Activated CD4-positive, alpha-beta T cell treated with anti-CD3 and anti-CD28 coated beads, Interleukin-2, amount 10 ng/mL, durations not matched to agents 7 days and 5 days (primary cell): Measurements from ENCODE around the gene SYT1. TPM values are rescaled to one million over a fixed set of nuclear protein-coding genes. Genes with fewer than 3 reads are reported as not detected.

Experiments used
- CTCF ChIA-PET: fragments of 350-600 bp; sonication (Branson Sonifier 250); formaldehyde crosslinking; loops from one replicate; lab custom pipeline; 2021; ENCODE audit warnings: antibody characterized with exemption; lab: Charles Lee
- POLR2A ChIA-PET: fragments of 350-600 bp; sonication (Branson Sonifier 250); formaldehyde crosslinking; loops from one replicate; lab custom pipeline; 2021; ENCODE audit warnings: antibody characterized with exemption; lab: Charles Lee
- DNase-seq: peaks from one replicate; pipeline ENCODE4 v3.0.0-alpha.2; 2020
- H3K27ac Mint-ChIP-seq: one replicate; pipeline ENCODE4 v1.8.0; 2021; ENCODE audit warnings: mild to moderate bottlenecking, moderate library complexity, mixed read lengths
- H3K27me3 Mint-ChIP-seq: one replicate; pipeline ENCODE4 v1.8.0; 2021; ENCODE audit warnings: mixed read lengths
- H3K36me3 Mint-ChIP-seq: one replicate; pipeline ENCODE4 v1.8.0; 2021; ENCODE audit warnings: low read depth, mixed read lengths
- H3K4me1 Mint-ChIP-seq: one replicate; pipeline ENCODE4 v1.8.0; 2021; ENCODE audit warnings: mixed read lengths
- H3K4me3 Mint-ChIP-seq: one replicate; pipeline ENCODE4 v1.8.0; 2021; ENCODE audit warnings: mild to moderate bottlenecking, moderate library complexity, mixed read lengths
- H3K9me3 Mint-ChIP-seq: one replicate; pipeline ENCODE4 v1.8.0; 2021; ENCODE audit warnings: mixed read lengths
- total RNA-seq, 2 experiments: library from RNA; stranded (reverse); gene quantifications; one replicate each; pipeline ENCODE4 v1.2.3, GENCODE V29; 2021

Gene SYT1
- total RNA-seq, 2 experiments from 2014 or later = not detected

- H3K4me1 Mint-ChIP-seq = no peaks in the 10 kb centered on the region
- H3K27me3 Mint-ChIP-seq = no peaks in the 10 kb centered on the region
- CTCF ChIA-PET = no interaction called here
Observed at GRCh38 chr12:79114896-79115295, 250.3 kb downstream of the SYT1 start.

DNA sequence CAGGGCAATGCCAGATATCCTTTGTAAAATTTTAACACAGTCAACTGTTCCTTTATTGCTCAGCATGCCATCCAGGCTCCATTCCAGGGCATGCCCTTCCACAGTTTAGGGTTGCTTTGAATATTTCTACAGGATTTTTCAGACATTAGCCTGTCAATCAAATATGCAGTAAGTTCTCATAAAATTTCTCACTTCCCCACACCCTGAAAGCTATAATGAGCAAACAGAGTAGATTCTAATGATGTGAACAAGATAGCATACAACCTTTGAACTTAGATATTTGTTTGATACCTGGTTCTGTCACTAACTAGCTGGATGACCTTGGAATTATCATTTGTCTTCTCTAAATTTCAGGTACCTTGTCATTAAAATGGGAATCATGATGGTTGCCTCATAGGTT, 251.2 kb downstream of the SYT1 start:
- H3K4me3 Mint-ChIP-seq = no peak overlapping the region
- no peaks in the 10 kb centered on the region for H3K9me3 Mint-ChIP-seq
- H3K27ac Mint-ChIP-seq = no peak overlapping the region
- ChIA-PET CTCF (no interaction called here), POLR2A (interaction anchor here (0.6 kb wide), 1 partner anchor 198 kb away, joined by 8 read pairs; no protein-coding TSS in a partner anchor)
- no peak for DNase-seq
- no peaks in the 10 kb centered on the region for H3K27me3 Mint-ChIP-seq
- no peaks in the 10 kb centered on the region for H3K36me3 Mint-ChIP-seq
- no peaks in the 10 kb centered on the region for H3K4me1 Mint-ChIP-seq

More at GRCh38 chr12:79114896-79115295, 250.3 kb downstream of the SYT1 start:
- no peaks in the 10 kb centered on the region for H3K9me3 Mint-ChIP-seq
- no peak overlapping the region for H3K4me3 Mint-ChIP-seq
- DNase-seq = no peak
- H3K36me3 Mint-ChIP-seq = no peaks in the 10 kb centered on the region
- POLR2A ChIA-PET = interaction anchor here (0.6 kb wide), 1 partner anchor 199 kb away, joined by 8 read pairs; no protein-coding TSS in a partner anchor
- H3K27ac Mint-ChIP-seq = no peak overlapping the region

- Mint-ChIP-seq H3K4me1 (no peaks in the 10 kb centered on the region), H3K4me3 (no peak overlapping the region), H3K27me3 (no peaks in the 10 kb centered on the region), H3K36me3 (no peaks in the 10 kb centered on the region), H3K9me3 (peaks cover 2% of the 10 kb centered on the region), H3K27ac (no peak overlapping the region)
- POLR2A ChIA-PET = no interaction called here
- CTCF ChIA-PET = no interaction called here
- DNase-seq = no peak
Observed at GRCh38 chr12:79119796-79120195, 255.2 kb downstream of the SYT1 start.

DNA sequence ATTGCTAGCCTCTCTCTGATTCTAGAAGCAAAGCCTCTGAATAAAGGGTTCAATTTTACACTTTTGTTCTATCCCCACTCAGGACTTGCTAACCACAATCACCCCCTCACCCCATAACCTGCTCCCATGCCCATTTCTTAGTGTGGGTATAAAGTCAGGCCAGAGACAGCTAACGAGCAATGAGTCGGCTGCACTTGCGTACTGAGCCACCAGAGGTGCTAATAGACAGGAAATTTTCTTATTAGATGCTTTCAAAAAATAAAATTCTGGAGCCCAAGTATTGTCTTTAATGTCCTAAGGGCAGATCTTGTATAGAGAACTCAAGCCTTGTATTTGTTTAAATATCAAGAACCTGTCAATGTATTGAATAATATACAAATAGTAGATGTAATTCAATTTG, 256.9 kb downstream of the SYT1 start:
- CTCF ChIA-PET = no interaction called here
- Mint-ChIP-seq H3K27ac (no peak overlapping the region), H3K9me3 (peaks cover 2% of the 10 kb centered on the region), H3K4me3 (no peak overlapping the region), H3K4me1 (no peaks in the 10 kb centered on the region), H3K36me3 (no peaks in the 10 kb centered on the region), H3K27me3 (no peaks in the 10 kb centered on the region)
- POLR2A ChIA-PET = no interaction called here
- DNase-seq = no peak

- no peak overlapping the region for H3K4me3 Mint-ChIP-seq
Observed at GRCh38 chr12:79124385-79124784, 259.8 kb downstream of the SYT1 start.

GRCh38 chr12:79125358-79125757, 260.8 kb downstream of the SYT1 start:
- peaks cover 2% of the 10 kb centered on the region for H3K9me3 Mint-ChIP-seq
- no peaks in the 10 kb centered on the region for H3K4me1 Mint-ChIP-seq
- POLR2A ChIA-PET = no interaction called here
- no peak overlapping the region for H3K4me3 Mint-ChIP-seq
- CTCF ChIA-PET = no interaction called here
- no peak overlapping the region for H3K27ac Mint-ChIP-seq
- no peaks in the 10 kb centered on the region for H3K36me3 Mint-ChIP-seq
- H3K27me3 Mint-ChIP-seq = no peaks in the 10 kb centered on the region
- DNase-seq = no peak

More at GRCh38 chr12:79124385-79124784, 259.8 kb downstream of the SYT1 start:
- CTCF ChIA-PET = no interaction called here
- POLR2A ChIA-PET = no interaction called here
- peaks cover 2% of the 10 kb centered on the region for H3K9me3 Mint-ChIP-seq
- no peaks in the 10 kb centered on the region for H3K4me1 Mint-ChIP-seq
- H3K27ac Mint-ChIP-seq = no peak overlapping the region
- DNase-seq = no peak
- H3K27me3 Mint-ChIP-seq = no peaks in the 10 kb centered on the region
- no peaks in the 10 kb centered on the region for H3K36me3 Mint-ChIP-seq

DNA sequence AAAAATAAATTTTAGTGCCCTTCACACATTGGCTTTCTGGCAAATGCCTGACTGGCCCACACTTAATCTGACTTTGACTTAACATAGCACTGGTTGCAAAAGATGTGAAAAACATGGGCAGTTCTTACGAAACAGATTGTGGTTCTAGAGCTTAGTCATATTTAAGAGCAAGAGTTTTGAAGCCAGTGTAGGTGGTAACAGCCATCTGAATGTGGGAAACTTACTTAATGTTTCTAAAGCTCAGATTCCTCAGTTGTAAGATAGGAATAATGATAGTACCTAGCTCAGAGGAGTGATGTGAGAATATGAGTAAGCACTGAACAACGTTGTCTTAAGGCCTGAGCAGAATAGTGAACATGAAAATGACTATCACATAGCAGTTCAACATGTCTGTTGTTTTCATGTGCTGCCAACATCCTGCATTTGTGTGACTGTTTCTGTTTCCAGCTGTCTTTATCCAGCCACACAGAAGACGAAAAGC, 262.7 kb downstream of the SYT1 start:
- no peaks in the 10 kb centered on the region for H3K4me1 Mint-ChIP-seq
- no peak for DNase-seq
- H3K27me3 Mint-ChIP-seq = no peaks in the 10 kb centered on the region
- CTCF ChIA-PET = no interaction called here
- no peak overlapping the region for H3K4me3 Mint-ChIP-seq
- POLR2A ChIA-PET = no interaction called here
- peaks cover 2% of the 10 kb centered on the region for H3K9me3 Mint-ChIP-seq
- no peaks in the 10 kb centered on the region for H3K36me3 Mint-ChIP-seq
- no peak overlapping the region for H3K27ac Mint-ChIP-seq

DNA sequence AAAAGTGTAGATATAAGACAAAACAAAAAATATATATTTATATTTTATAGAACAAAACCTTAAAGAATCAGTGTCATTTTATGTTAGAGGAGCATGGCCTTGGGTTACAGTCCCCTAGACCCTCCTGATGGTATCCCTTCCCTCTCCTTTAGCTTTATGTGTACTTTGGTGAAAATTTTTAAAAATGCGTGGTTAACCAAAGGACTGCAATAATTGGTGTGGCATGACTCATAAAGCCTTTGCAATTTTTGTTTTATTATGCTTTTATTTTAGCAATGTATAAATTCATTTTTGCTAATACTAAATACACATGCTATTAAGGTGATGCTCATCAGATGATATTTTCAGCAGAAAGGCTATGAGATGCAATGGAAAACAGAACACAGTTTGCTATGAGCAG, 264.4 kb downstream of the SYT1 start:
- Mint-ChIP-seq H3K4me1 (no peaks in the 10 kb centered on the region), H3K9me3 (peaks cover 4% of the 10 kb centered on the region), H3K4me3 (no peak overlapping the region), H3K36me3 (no peaks in the 10 kb centered on the region), H3K27me3 (no peaks in the 10 kb centered on the region), H3K27ac (no peak overlapping the region)
- ChIA-PET POLR2A (no interaction called here), CTCF (no interaction called here)
- no peak for DNase-seq

- CTCF ChIA-PET = no interaction called here
- no peaks in the 10 kb centered on the region for H3K36me3 Mint-ChIP-seq
Observed at GRCh38 chr12:79138872-79139271, 274.3 kb downstream of the SYT1 start.

DNA sequence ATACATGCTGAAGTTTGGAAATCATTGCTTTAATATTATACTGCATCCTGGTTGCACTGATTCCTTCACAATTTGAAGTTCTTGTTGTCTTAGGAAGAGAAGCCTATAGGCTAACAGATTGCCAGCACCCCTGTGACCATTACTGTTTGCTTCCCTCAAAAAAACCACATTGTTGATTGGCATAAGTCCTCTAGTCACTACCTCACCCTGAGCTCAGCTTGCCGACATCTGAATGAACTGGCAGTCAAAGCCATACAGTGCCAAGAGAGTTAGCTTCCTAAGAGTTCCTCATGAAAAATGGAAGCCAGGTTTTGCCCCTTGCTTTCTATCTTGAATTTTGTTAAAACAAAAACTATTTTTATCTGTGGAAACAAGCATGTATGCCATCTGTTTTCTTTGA, 276.1 kb downstream of the SYT1 start:
- DNase-seq = no peak
- POLR2A ChIA-PET = no interaction called here
- H3K27ac Mint-ChIP-seq = no peak overlapping the region
- no peaks in the 10 kb centered on the region for H3K9me3 Mint-ChIP-seq
- no peak overlapping the region for H3K4me3 Mint-ChIP-seq
- H3K27me3 Mint-ChIP-seq = no peaks in the 10 kb centered on the region
- CTCF ChIA-PET = no interaction called here
- no peaks in the 10 kb centered on the region for H3K36me3 Mint-ChIP-seq
- H3K4me1 Mint-ChIP-seq = no peaks in the 10 kb centered on the region

More at GRCh38 chr12:79138872-79139271, 274.3 kb downstream of the SYT1 start:
- H3K27me3 Mint-ChIP-seq = no peaks in the 10 kb centered on the region
- no peak for DNase-seq
- H3K4me1 Mint-ChIP-seq = no peaks in the 10 kb centered on the region
- H3K27ac Mint-ChIP-seq = no peak overlapping the region
- POLR2A ChIA-PET = no interaction called here
- no peak overlapping the region for H3K4me3 Mint-ChIP-seq
- H3K9me3 Mint-ChIP-seq = no peaks in the 10 kb centered on the region

DNA sequence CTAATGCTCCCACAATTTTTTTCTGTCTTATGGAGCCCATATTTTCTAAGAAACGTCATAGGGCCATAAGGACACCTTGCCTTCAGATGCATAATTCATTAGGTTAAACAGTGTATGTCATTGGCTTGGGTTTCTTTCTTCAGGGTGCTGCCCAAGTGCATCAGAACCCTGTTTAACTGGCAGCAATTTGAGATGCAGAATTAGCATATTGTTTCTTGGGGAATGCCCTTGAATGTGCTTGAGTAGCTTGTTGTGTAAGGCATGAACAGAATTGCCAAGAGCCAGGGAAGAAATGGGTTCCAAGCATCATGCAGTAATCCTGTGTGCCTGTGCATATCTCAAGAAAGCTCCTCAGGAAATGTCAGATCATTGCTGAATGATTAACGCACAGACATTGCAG, 277.2 kb downstream of the SYT1 start:
- Mint-ChIP-seq H3K9me3 (peaks cover 4% of the 10 kb centered on the region), H3K4me1 (no peaks in the 10 kb centered on the region), H3K36me3 (no peaks in the 10 kb centered on the region), H3K27ac (no peak overlapping the region), H3K4me3 (no peak overlapping the region), H3K27me3 (no peaks in the 10 kb centered on the region)
- DNase-seq = no peak
- CTCF ChIA-PET = no interaction called here
- POLR2A ChIA-PET = no interaction called here

DNA sequence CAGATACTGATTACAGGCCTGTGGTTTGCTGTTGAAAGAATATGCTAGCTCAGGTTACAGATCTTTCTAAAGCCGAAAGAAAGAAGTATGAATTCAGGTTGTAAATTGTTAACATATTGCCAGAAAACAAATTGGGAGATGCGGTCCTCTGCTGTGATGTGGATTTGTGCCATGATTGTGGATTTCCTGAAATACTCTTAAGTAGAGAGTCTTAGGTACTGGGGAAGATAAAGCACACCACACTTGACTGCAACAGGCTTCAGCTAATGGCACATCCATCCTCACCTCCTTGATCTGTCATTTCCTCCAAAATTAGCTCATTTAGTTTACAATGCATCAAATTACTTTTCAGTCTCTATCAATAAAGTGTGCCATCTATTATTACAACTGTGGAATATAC, 279.2 kb downstream of the SYT1 start:
- H3K27ac Mint-ChIP-seq = no peak overlapping the region
- ChIA-PET CTCF (no interaction called here), POLR2A (no interaction called here)
- DNase-seq = no peak
- peaks cover 4% of the 10 kb centered on the region for H3K9me3 Mint-ChIP-seq
- H3K27me3 Mint-ChIP-seq = no peaks in the 10 kb centered on the region
- H3K4me1 Mint-ChIP-seq = no peaks in the 10 kb centered on the region
- H3K4me3 Mint-ChIP-seq = no peak overlapping the region
- no peaks in the 10 kb centered on the region for H3K36me3 Mint-ChIP-seq

GRCh38 chr12:79151956-79152355, 287.4 kb downstream of the SYT1 start:
- no peaks in the 10 kb centered on the region for H3K27me3 Mint-ChIP-seq
- POLR2A ChIA-PET = no interaction called here

DNA sequence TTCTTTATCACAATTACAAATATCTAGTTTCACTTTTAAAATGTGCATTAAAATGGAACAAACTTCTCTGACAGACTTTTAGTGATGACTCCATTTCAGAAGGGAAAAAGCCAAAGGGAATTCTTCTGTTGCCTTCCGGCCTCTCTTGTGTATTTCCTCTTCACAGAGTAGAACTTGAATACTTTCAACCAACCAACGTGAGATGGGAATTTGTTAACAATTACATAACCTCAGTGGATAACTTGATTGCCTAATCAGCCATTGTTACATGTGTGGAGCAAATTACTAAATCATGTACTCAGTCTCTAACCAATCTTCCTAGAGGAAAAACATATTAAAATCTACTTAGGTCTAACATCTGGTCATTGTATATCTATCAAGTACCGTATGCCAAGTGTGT, 291.1 kb downstream of the SYT1 start:
- H3K27ac Mint-ChIP-seq = no peak overlapping the region
- no peaks in the 10 kb centered on the region for H3K27me3 Mint-ChIP-seq
- DNase-seq = no peak
- H3K36me3 Mint-ChIP-seq = no peaks in the 10 kb centered on the region
- ChIA-PET CTCF (no interaction called here), POLR2A (no interaction called here)
- H3K4me3 Mint-ChIP-seq = no peak overlapping the region
- H3K9me3 Mint-ChIP-seq = no peaks in the 10 kb centered on the region
- H3K4me1 Mint-ChIP-seq = no peaks in the 10 kb centered on the region

More at GRCh38 chr12:79151956-79152355, 287.4 kb downstream of the SYT1 start:
- CTCF ChIA-PET = no interaction called here
- Mint-ChIP-seq H3K27ac (no peak overlapping the region), H3K4me1 (no peaks in the 10 kb centered on the region), H3K36me3 (no peaks in the 10 kb centered on the region), H3K9me3 (no peaks in the 10 kb centered on the region), H3K4me3 (no peak overlapping the region)
- DNase-seq = no peak
